Measurements from ENCODE around the gene GTF3C1.

GTF3C1 gene

DNA sequence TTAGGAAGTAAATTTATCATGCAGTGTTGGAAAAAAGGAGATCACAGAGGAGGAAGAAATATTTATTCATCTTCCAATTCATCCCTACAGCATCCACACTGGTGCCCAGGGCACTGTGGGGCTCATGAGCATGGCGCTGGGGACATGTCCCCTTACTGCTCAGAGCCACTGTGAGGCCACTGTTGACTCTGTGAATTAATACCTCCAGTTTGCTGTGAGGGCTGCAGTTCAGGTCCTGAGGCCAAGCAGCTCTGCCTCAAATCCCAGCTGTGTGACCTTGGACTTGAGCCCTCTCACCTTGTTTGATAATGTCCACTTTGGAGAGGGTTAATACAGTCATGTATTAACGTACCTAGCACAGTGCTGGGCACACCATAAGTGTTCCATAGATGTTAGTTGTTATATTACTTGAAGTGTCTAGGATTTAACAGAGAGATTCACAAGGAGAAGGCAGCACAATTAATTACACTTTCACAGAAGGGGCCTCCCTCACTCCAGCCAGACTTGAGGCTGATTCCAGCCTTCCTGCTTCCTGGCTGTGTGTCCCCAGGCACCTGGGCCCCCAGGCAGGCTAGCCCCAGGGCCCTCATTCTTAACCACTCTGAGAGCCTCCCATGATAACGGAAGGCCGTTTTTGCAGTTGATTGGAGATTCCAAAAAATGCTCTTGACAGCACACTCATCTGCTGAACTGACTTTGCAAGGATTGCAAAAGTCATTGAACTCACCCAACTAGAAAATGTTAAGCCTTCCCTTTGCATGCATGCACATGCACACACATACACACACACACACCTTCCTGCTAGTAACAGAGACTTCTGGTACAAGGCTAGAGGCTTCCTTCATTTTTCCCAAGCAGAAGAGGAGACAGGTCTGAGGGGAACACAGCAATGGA lies 29.6 kb upstream of the GTF3C1 start:
- TF ChIP-seq SIN3A (IDR thresholded peaks at IDR 0.05; ENCODE audit: borderline replicate concordance, insufficient read depth, low read length) (no peak), POLR2AphosphoS5 (IDR thresholded peaks at IDR 0.05; ENCODE audit: low read depth, low read length) (no peak), FOXP2 (optimal IDR thresholded peaks at IDR 0.05; ENCODE audit: borderline replicate concordance, extremely low read depth, extremely low read length, insufficient read depth) (no peak)
- TF ChIP-seq, protein P1, sequence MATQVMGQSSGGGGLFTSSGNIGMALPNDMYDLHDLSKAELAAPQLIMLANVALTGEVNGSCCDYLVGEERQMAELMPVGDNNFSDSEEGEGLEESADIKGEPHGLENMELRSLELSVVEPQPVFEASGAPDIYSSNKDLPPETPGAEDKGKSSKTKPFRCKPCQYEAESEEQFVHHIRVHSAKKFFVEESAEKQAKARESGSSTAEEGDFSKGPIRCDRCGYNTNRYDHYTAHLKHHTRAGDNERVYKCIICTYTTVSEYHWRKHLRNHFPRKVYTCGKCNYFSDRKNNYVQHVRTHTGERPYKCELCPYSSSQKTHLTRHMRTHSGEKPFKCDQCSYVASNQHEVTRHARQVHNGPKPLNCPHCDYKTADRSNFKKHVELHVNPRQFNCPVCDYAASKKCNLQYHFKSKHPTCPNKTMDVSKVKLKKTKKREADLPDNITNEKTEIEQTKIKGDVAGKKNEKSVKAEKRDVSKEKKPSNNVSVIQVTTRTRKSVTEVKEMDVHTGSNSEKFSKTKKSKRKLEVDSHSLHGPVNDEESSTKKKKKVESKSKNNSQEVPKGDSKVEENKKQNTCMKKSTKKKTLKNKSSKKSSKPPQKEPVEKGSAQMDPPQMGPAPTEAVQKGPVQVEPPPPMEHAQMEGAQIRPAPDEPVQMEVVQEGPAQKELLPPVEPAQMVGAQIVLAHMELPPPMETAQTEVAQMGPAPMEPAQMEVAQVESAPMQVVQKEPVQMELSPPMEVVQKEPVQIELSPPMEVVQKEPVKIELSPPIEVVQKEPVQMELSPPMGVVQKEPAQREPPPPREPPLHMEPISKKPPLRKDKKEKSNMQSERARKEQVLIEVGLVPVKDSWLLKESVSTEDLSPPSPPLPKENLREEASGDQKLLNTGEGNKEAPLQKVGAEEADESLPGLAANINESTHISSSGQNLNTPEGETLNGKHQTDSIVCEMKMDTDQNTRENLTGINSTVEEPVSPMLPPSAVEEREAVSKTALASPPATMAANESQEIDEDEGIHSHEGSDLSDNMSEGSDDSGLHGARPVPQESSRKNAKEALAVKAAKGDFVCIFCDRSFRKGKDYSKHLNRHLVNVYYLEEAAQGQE (IDR thresholded peaks at IDR 0.05; ENCODE audit: insufficient read depth in 1 of 2, low read depth in 2 of 2, low read length in 2 of 2): no peak

DNA sequence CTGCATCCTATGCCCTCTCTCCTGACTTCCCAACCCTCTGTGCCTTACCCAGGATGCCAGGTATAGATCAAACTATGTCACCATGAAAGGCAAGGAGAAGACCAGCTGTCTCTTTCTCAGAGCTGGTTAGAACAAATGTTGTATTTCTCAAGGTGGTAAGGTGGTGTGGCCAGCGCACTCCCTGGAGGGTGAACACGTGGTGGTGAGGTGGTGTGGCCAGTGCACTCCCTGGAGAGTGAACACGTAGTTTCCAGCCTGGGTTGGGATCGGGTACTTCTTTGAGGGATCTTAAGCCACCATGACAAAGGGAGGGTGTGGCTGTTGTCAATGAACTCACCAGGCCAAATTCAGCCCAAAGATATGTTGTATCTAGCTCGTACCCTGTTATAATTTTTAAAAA lies 27.0 kb upstream of the GTF3C1 start:
- TF ChIP-seq, protein P1 (IDR thresholded peaks at IDR 0.05; ENCODE audit: insufficient read depth in 1 of 2, low read depth in 2 of 2, low read length in 2 of 2): no peak
- TF ChIP-seq POLR2AphosphoS5 (IDR thresholded peaks at IDR 0.05; ENCODE audit: low read depth, low read length): no peak
- no peak for TF ChIP-seq SIN3A (IDR thresholded peaks at IDR 0.05; ENCODE audit: borderline replicate concordance, insufficient read depth, low read length)
- TF ChIP-seq FOXP2 (optimal IDR thresholded peaks at IDR 0.05; ENCODE audit: borderline replicate concordance, extremely low read depth, extremely low read length, insufficient read depth): no peak
- no peak for TF ChIP-seq TAF1 (IDR thresholded peaks at IDR 0.05; ENCODE audit: borderline replicate concordance, insufficient read depth, low read length)

DNA sequence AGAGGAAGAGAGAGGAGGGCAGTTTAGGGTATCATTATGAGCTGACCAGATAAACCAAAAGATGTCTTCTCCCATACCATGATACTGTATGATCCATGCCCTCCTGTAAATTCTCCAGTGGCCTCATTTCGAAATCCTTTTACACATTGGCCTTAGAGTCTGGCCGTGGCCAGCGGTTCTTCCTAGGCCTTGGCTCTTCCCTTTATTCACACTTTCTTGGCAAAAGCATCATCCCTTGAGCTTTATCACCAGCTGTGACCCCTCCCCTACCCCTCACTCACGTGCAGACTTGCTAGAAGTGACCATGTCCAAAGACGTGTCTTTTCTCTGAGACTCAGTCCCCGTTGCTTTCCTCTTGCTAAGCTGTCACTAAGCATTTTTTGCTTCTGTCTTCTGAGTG lies 23.0 kb upstream of the GTF3C1 start:
- TF ChIP-seq SIN3A (IDR thresholded peaks at IDR 0.05; ENCODE audit: borderline replicate concordance, insufficient read depth, low read length) (no peak), TAF1 (IDR thresholded peaks at IDR 0.05; ENCODE audit: borderline replicate concordance, insufficient read depth, low read length) (no peak), FOXP2 (optimal IDR thresholded peaks at IDR 0.05; ENCODE audit: borderline replicate concordance, extremely low read depth, extremely low read length, insufficient read depth) (no peak), POLR2AphosphoS5 (IDR thresholded peaks at IDR 0.05; ENCODE audit: low read depth, low read length) (no peak)
- TF ChIP-seq, protein P1 (IDR thresholded peaks at IDR 0.05; ENCODE audit: insufficient read depth in 1 of 2, low read depth in 2 of 2, low read length in 2 of 2): no peak

DNA sequence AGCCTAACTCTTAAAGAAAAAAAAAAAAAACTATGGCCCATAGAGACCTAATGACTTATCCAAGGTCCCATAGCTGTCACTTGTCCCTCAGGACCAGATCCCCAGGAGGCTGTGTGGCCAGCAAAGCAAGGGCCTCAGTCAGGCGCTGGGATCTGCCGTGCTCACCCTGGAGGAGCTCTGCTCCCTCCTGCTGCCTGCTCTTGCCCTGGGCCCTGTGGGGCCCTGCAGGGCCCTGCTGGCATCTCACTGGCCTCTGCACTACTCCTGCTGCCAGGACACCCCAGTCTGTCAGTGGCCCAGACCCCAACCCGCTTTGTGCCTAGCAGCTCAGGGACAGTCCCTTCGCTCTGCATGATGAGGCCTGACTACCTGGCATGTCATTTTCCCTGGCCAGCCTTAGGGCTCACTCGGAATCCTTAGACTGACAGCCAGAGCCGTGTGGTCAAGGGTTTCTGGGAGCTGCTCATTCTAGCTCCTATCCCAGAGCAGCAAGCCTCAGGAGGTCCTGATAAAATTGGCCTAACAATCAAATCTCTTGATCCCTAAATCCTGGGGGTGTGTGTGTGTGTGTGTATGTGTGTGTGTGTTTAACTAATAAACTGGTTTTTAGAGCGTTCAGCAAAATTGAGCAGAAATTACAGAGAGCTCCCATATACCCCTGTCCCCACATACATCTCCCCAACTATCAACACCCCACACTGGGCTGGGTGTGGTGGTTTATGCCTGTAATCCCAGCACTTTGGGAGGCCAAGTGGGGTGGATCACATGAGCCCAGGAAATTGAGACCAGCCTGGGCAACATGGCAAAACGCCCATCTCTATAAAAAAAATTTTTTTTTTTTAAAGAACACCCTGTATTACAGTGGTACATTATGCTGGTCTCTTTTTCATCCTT lies 22.0 kb upstream of the GTF3C1 start:
- no peak for TF ChIP-seq FOXP2 (optimal IDR thresholded peaks at IDR 0.05; ENCODE audit: borderline replicate concordance, extremely low read depth, extremely low read length, insufficient read depth)
- no peak for TF ChIP-seq SIN3A (IDR thresholded peaks at IDR 0.05; ENCODE audit: borderline replicate concordance, insufficient read depth, low read length)

DNA sequence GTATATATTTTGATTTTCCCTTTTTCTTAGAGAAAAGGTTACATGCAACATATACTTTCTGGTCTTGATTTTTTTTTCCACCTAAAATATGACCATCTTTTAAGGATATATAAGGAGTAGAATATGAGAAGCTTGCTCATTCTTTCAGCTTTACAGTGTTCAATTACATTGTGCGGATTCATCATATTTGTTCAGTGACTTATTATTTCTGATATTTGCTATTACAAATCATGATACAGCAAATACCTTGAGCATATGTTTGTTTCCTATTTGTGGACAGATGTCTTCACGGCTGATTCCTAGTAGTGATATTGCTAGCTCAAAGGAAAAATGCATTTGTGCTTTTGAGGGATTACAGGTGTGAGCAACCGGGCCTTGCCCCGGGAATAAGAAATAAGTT lies 18.4 kb upstream of the GTF3C1 start:
- TF ChIP-seq POLR2AphosphoS5 (IDR thresholded peaks at IDR 0.05; ENCODE audit: low read depth, low read length) (no peak), TAF1 (IDR thresholded peaks at IDR 0.05; ENCODE audit: borderline replicate concordance, insufficient read depth, low read length) (no peak), SIN3A (IDR thresholded peaks at IDR 0.05; ENCODE audit: borderline replicate concordance, insufficient read depth, low read length) (no peak), FOXP2 (optimal IDR thresholded peaks at IDR 0.05; ENCODE audit: borderline replicate concordance, extremely low read depth, extremely low read length, insufficient read depth) (no peak)
- TF ChIP-seq, protein P1 (IDR thresholded peaks at IDR 0.05; ENCODE audit: insufficient read depth in 1 of 2, low read depth in 2 of 2, low read length in 2 of 2): no peak

Measured in PFSK-1 (cell line).